T1000 (cell line): ENCODE data around the gene TMEM62.
"Not testable (repeated sequence)": the region's sequence is repeated elsewhere in the genome, so short reads cannot be mapped to it uniquely, and the experiment has no call there.

Experiments used
- DNase-seq: peaks from one replicate; lab custom pipeline; 2025; ENCODE audit warnings: mixed read lengths; lab: John Stamatoyannopoulos, UW

TMEM62 gene

DNA sequence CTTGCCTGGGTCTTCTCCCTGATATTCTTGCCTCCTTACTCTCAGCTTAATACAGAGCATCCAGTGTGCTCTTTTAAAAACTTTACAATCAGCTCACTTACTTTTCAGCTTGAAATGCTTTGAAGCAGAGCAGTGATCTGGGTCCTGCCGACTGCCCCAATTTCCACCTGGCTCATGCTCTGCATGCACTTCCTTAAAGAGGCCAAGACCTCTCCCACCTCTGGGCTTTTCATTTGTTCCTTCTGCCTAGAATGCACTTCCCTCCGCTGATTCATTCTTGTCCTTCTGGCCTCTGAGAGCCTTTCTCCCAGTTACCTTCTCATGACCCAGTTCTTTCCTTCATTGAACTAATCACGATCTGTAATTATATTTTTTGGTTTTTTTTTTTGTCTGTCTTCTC lies 49.9 kb downstream of the TMEM62 start:
- DNase-seq: no peak

DNA sequence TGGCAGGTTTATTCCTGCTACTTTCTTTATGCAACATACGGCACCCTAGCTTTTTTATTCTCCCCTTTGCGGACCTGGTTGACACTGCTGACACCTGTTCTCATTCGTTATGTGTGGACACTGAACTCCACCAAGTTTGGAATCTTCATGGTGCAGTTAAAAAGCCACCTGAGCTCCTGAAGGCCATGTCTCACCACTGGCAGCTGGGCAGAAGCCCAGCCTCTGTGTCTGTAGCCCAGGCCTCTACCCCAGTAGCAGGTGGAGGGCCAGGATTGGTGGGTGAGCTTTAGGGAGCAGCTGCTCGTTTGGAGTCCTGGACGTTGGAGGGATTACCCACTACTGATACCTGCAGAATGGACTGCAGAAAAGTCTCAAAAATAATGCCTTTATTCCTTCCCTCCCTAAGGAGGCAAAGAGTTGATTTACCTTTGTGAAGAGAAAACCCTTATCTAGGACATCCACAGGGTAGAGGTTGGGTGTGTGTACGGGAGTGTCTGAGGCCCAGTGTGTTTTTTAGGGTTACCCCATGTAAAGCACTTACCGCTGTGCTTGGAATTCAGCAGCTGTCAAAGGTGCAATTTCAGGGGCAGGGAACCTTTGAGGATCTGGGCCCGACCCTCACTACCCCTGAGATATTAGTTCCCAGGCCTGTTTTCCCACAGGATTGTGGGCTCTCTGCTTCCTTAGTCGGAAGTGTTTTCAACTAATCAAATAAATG lies 51.2 kb downstream of the TMEM62 start:
- no peak for DNase-seq

DNA sequence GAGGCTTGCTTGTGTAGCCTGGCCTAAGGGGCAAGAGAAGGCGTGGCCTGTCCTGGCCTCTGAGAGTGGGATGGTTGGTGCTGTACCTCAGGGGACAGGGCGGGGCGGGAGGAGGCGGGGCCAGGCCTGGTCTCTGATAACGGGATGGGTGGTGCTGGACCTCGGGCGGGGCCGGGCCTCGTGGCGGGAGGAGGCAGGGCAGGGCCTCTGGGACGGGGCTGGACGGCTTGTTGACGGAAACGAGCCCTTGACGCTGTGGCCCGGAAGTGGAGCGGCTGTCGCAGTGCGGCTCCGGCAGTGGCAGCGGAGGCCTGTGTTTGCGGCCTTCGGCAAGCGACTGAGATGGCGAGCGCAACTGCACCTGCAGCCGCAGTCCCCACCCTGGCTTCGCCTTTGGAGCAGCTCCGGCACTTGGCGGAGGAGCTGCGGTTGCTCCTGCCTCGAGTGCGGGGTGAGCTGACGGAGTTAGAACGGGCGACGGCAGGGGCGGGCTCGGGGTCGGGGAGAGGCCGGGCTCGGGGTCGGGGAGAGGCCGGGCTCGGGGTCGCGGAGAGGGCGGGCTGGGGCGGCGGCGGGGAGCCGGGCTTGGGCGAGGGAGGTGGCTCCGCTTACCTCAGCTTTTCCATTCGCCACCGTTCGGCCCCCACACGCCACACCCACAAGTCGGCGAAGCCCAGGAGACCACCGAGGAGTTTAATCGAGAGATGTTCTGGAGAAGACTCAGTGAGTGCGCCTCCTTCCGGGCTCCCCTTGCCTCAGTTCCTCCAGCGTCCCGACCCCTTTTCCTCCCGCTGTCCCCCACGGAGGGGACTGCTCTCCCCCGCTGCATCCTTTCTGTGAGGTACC lies 52.0 kb downstream of the TMEM62 start, which contains the start of gene CCNDBP1:
CCNDBP1 (plus strand) TSS at position 247 of the 846 bp plus-strand sequence; CDS start at position 343, 96 bp downstream.
- DNase-seq: peak; percentile 87

GRCh38 chr15:43186003-43186353 lies 52.6 kb downstream of the TMEM62 start:
- DNase-seq: no peak

DNA sequence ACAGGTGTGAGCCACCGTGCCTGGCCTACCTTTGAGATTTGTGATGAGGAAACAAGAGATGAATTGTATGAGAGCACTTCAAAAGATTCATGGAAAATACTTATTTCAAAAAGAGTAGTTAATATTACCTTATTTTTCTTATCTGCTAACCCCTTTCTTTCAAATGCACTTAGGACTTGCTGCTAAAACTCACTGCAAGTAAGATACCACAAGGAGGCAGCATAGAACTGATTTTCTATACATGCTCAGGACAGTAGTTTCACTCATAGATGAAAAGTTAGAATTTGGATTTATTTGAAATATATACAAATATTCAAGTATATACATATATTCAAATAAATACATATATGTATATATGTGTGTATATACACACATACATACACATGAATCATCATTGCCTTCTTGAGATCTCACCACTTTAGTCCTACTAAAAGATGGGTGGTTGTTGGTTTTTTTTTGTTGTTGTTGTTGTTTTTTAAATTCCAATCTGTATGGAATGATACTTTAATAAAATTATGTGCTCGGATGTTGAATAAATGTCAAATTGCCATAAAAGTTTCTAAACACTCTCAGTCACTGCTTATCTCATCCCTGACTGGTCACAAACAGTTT lies 54.3 kb downstream of the TMEM62 start:
- DNase-seq: no peak

DNA sequence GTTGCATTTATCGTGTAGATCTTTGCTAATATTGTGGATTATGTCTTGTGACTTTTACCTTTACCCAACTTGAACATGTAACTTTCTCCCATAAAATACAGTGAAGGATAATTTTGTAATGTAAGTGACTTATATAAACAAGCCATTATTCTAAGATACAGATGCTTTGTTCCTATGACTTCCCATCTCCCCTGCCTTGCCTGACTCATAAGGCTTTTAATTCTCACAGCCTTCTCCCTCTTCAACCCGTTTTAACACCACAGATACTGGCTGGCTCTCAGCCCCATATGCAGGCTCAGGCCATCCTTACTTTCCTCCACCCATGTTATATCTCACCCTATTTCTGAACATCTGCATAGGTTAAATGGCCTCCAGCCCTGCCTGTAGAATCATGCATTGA lies 55.9 kb downstream of the TMEM62 start:
- no peak for DNase-seq

DNA sequence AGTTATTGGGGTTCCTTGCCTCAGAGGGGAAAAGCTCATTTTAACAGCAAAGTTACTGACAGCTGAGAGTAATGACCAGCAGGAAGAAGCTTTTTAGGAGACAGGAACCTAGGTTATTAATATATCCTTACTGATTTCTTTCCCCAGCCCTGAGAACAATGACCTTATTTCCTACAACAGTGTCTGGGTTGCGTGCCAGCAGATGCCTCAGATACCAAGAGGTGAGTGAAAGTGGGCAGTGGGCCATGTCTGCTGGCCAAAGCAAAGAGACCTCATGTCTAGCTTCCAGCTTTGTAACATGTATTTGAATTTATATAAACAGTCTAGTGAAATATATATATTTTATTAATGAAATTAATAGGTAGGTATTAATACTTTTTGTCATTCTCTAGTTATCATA lies 56.8 kb downstream of the TMEM62 start:
- no peak for DNase-seq

GRCh38 chr15:43193710-43194109 lies 60.3 kb downstream of the TMEM62 start:
- DNase-seq: no peak

- DNase-seq: no peak
Measured at GRCh38 chr15:43194795-43195194, 61.4 kb downstream of the TMEM62 start.

GRCh38 chr15:43196760-43197548 lies 63.6 kb downstream of the TMEM62 start:
- no peak for DNase-seq

GRCh38 chr15:43197773-43198172 lies 64.4 kb downstream of the TMEM62 start:
- DNase-seq: not testable (repeated sequence)

DNA sequence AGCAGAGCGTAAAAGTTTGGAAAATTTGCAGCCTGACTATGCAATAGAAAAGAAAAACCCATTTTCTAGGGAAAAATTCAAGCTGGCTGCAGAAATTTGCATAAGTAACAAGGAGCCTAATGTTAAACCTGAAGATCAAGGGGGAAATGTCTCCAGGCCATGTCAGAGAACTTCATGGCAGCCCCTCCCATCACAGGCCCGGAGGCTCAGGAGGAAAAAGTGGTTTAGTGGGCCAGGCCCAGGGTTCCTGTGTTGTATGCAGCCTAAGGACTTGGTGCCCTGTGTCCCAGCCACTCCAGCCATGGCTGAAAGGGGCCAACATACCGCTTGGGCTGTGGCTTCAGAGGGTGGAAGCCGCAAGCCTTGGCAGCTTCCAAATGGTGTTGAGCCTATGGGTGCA lies 65.2 kb downstream of the TMEM62 start:
- DNase-seq: not testable (repeated sequence)

DNA sequence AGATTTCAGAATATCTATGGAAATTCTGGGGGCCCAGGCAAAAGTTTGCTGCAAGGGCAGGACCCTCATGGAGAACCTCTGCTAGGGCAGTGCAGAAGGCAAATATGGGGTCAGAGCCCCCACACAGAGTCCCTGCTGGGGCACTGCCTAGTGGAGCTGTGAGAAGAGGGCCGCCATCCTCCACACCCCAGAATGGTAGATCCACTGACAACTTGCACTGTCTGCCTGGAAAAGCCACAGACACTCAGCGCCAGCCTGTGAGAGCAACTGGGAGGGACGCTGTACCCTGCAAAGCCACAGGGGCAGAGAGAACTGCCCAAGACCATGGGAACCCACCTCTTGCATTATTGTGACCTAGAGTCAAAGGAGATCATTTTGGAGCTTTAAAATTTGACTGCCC lies 65.6 kb downstream of the TMEM62 start:
- no peak for DNase-seq

- no peak for DNase-seq
Measured at GRCh38 chr15:43199945-43200488, 66.6 kb downstream of the TMEM62 start.

DNA sequence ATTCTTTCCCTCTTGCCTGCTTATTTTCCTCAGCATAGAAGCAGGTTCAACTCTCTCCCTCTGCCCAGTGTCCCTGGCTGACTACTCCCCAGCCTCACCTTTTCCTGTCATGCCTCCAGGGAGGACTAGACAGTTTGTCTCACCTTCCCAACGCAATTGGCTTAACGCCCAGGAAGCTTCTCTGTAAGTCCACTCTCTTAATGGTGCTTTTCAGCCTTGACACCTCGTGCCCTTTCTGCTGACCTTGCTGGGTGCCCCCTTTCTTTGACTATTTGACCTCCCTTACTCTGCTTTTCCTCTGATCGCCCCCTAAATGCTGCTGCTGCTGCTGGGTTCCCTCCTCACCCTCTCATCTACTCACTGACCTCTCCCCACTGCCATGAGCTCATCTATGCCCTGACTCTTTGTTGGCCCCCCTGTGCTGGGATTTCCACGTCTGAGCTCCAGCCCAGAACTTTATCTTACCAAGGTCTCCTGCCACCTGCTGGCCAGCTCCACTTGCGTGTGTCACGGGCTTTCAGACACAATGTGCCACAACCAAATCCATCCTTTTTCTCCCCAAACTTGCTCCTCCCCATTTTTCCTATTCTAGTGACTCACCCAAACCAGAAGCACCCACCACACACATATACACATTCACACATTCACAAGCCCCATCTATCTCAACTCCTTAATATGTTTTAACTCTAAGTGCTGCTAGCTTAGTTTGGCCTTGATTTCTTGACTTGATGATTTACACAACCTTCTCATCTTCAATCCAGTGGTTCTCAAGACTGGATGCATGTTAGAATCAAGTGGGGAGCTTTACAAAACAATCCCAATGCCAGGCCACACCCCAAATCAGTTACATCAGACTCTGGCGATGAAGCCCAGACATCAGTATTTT lies 70.9 kb downstream of the TMEM62 start:
- DNase-seq: no peak

GRCh38 chr15:43206054-43206453 lies 72.7 kb downstream of the TMEM62 start:
- DNase-seq: no peak

DNA sequence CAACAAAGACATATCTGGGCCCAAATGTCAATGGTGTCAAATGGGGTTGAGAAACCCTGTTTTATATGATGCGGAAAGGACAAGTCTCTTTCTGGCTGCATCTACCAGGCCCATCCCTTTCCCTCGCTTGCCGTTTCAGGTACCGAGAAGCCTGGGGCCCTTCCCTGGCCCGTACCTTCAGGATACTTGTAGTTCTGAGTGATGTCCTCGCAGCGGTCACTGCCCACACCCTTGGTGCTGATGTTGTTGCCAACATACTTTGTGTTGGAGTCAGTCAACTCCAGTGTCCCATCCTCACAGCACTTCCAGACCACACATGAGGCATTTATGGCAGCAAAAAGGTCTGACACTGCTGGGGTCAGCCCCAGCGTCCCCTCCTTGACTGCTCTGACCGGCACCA lies 73.6 kb downstream of the TMEM62 start:
- no peak for DNase-seq

- no peak for DNase-seq
Measured at GRCh38 chr15:43208052-43209002, 74.9 kb downstream of the TMEM62 start.

GRCh38 chr15:43209059-43209824 lies 75.9 kb downstream of the TMEM62 start:
- DNase-seq: no peak
